Measurements from ENCODE around the gene SOX15.

SOX15 gene

GRCh38 chr17:7553356-7553755, 36.5 kb downstream of the SOX15 start:
- Histone ChIP-seq H2AFZ (ENCODE audit: low read length) (no peak overlapping the region), H3K4me3 (ENCODE audit: low read length, poor library complexity, severe bottlenecking) (no peak overlapping the region), H3K4me2 (ENCODE audit: low read depth, low read length, poor library complexity, severe bottlenecking) (no peak overlapping the region)

DNA sequence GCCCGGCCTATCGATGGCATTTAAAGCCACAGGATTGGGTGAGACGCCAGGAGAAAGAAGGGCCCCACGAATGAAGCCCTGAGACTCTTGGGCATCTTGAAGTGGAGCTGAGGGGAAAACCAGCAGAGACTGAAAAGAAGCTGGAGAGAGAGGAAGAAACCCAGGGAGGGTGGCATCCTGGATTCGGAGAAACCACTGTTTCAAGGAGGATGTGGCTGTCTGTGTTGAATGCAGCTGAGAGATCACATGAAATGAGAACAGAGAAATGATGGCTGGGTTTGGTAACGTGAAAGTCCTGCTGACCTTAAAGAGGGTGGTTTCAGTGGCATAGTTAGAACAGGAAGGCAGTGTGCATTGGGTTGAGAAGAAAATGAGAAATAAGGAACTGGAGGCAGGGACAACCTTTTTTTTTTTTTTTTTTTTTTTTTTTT, 37.3 kb downstream of the SOX15 start:
- H3K4me1 ChIP-seq (ENCODE audit: insufficient read depth, low read length, poor library complexity, severe bottlenecking): peaks cover 4% of the 10 kb centered on the region
- H3K27me3 ChIP-seq (ENCODE audit: insufficient read depth, low read length, poor library complexity, severe bottlenecking): no peaks in the 10 kb centered on the region
- no peaks in the 10 kb centered on the region for H4K20me1 ChIP-seq (ENCODE audit: insufficient read depth, low read length, poor library complexity, severe bottlenecking)
- H3K9ac ChIP-seq (ENCODE audit: low read depth, low read length, poor library complexity, severe bottlenecking): no peak overlapping the region
- H2AFZ ChIP-seq (ENCODE audit: low read length): no peak overlapping the region
- no peaks in the 10 kb centered on the region for H3K36me3 ChIP-seq (ENCODE audit: insufficient read depth, low read length)
- no peak overlapping the region for H3K4me2 ChIP-seq (ENCODE audit: low read depth, low read length, poor library complexity, severe bottlenecking)
- H3K4me3 ChIP-seq (ENCODE audit: low read length, poor library complexity, severe bottlenecking): no peak overlapping the region
- H3K9me3 ChIP-seq (ENCODE audit: insufficient read depth, low read depth, low read length): no peaks in the 10 kb centered on the region
- TF ChIP-seq, protein P1, sequence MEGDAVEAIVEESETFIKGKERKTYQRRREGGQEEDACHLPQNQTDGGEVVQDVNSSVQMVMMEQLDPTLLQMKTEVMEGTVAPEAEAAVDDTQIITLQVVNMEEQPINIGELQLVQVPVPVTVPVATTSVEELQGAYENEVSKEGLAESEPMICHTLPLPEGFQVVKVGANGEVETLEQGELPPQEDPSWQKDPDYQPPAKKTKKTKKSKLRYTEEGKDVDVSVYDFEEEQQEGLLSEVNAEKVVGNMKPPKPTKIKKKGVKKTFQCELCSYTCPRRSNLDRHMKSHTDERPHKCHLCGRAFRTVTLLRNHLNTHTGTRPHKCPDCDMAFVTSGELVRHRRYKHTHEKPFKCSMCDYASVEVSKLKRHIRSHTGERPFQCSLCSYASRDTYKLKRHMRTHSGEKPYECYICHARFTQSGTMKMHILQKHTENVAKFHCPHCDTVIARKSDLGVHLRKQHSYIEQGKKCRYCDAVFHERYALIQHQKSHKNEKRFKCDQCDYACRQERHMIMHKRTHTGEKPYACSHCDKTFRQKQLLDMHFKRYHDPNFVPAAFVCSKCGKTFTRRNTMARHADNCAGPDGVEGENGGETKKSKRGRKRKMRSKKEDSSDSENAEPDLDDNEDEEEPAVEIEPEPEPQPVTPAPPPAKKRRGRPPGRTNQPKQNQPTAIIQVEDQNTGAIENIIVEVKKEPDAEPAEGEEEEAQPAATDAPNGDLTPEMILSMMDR (conservative IDR thresholded peaks at IDR 0.05; ENCODE audit: low read length): no peak
- no peak for TF ChIP-seq EZH2phosphoT487 (IDR thresholded peaks at IDR 0.05; ENCODE audit: borderline replicate concordance)
- no peaks in the 10 kb centered on the region for H3K9me2 ChIP-seq (replicated peaks; ENCODE audit: low read depth, low read length)
- H3F3A ChIP-seq (ENCODE audit: low read depth): no peaks in the 10 kb centered on the region
- H3K79me2 ChIP-seq (ENCODE audit: insufficient read depth, low read length): no peaks in the 10 kb centered on the region

More at GRCh38 chr17:7553356-7553755, 36.5 kb downstream of the SOX15 start:
- H3K4me1 ChIP-seq (ENCODE audit: insufficient read depth, low read length, poor library complexity, severe bottlenecking): peaks cover 4% of the 10 kb centered on the region
- no peaks in the 10 kb centered on the region for H3F3A ChIP-seq (ENCODE audit: low read depth)
- no peaks in the 10 kb centered on the region for H3K79me2 ChIP-seq (ENCODE audit: insufficient read depth, low read length)
- no peaks in the 10 kb centered on the region for H3K9me3 ChIP-seq (ENCODE audit: insufficient read depth, low read depth, low read length)
- no peaks in the 10 kb centered on the region for H3K36me3 ChIP-seq (ENCODE audit: insufficient read depth, low read length)
- no peak for TF ChIP-seq EZH2phosphoT487 (IDR thresholded peaks at IDR 0.05; ENCODE audit: borderline replicate concordance)
- TF ChIP-seq, protein P1 (conservative IDR thresholded peaks at IDR 0.05; ENCODE audit: low read length): no peak
- no peaks in the 10 kb centered on the region for H3K9me2 ChIP-seq (replicated peaks; ENCODE audit: low read depth, low read length)
- no peak overlapping the region for H3K9ac ChIP-seq (ENCODE audit: low read depth, low read length, poor library complexity, severe bottlenecking)
- no peaks in the 10 kb centered on the region for H4K20me1 ChIP-seq (ENCODE audit: insufficient read depth, low read length, poor library complexity, severe bottlenecking)
- H3K27me3 ChIP-seq (ENCODE audit: insufficient read depth, low read length, poor library complexity, severe bottlenecking): no peaks in the 10 kb centered on the region

DNA sequence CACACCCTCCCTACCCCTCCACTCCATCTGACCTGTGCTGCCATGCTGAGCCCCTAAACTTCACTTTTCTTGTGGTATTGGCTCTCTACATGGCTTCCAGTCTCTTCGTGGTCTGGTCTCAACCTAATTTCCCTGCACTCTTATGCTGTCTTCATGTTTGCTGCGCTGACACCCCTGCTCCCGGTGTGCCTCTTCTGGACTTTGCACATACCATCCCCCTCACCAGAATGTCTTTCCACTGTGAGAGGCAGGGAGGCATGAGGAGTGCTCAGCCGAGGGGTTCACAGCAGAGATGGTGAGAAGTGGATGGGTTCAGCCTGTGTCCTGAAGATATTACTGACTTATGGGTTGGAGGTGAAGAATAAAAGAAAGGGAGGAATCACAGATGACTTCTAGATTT, 38.5 kb downstream of the SOX15 start:
- Histone ChIP-seq H3K4me1 (ENCODE audit: insufficient read depth, low read length, poor library complexity, severe bottlenecking) (peaks cover 4% of the 10 kb centered on the region), H3K79me2 (ENCODE audit: insufficient read depth, low read length) (no peaks in the 10 kb centered on the region)

More for the DNA sequence above, 38.5 kb downstream of the SOX15 start:
- Histone ChIP-seq H3K9ac (ENCODE audit: low read depth, low read length, poor library complexity, severe bottlenecking) (no peak overlapping the region), H3K9me2 (replicated peaks; ENCODE audit: low read depth, low read length) (no peaks in the 10 kb centered on the region), H3K4me2 (ENCODE audit: low read depth, low read length, poor library complexity, severe bottlenecking) (no peak overlapping the region), H3K36me3 (ENCODE audit: insufficient read depth, low read length) (no peaks in the 10 kb centered on the region), H2AFZ (ENCODE audit: low read length) (no peak overlapping the region), H3K9me3 (ENCODE audit: insufficient read depth, low read depth, low read length) (no peaks in the 10 kb centered on the region), H3K27me3 (ENCODE audit: insufficient read depth, low read length, poor library complexity, severe bottlenecking) (no peaks in the 10 kb centered on the region), H3F3A (ENCODE audit: low read depth) (no peaks in the 10 kb centered on the region), H3K4me3 (ENCODE audit: low read length, poor library complexity, severe bottlenecking) (no peak overlapping the region), H4K20me1 (ENCODE audit: insufficient read depth, low read length, poor library complexity, severe bottlenecking) (no peaks in the 10 kb centered on the region)
- TF ChIP-seq EZH2phosphoT487 (IDR thresholded peaks at IDR 0.05; ENCODE audit: borderline replicate concordance): no peak
- TF ChIP-seq, protein P1 (conservative IDR thresholded peaks at IDR 0.05; ENCODE audit: low read length): no peak
